ENCODE results near the gene TFF3.
"Not testable (repeated sequence)": the region's sequence is repeated elsewhere in the genome, so short reads cannot be mapped to it uniquely, and the experiment has no call there.

Gene TFF3

GRCh38 chr21:42303443-42303842 lies 11.8 kb downstream of the TFF3 start:
- no peak for DNase-seq

GRCh38 chr21:42302794-42303193 lies 12.4 kb downstream of the TFF3 start:
- no peak for DNase-seq

- no peak for DNase-seq
These were observed 13.0 kb downstream of the TFF3 start for GRCh38 chr21:42302076-42302650.

- no peak for DNase-seq
These were observed 13.7 kb downstream of the TFF3 start for GRCh38 chr21:42301371-42302075.

GRCh38 chr21:42300956-42301355 lies 14.3 kb downstream of the TFF3 start:
- DNase-seq: no peak

- no peak for DNase-seq
These were observed 15.1 kb downstream of the TFF3 start for GRCh38 chr21:42300045-42300583.

- no peak for DNase-seq
These were observed 15.7 kb downstream of the TFF3 start for GRCh38 chr21:42299324-42300044.

- DNase-seq: no peak
These were observed 16.6 kb downstream of the TFF3 start for GRCh38 chr21:42298657-42299056.

- DNase-seq: no peak
These were observed 17.0 kb downstream of the TFF3 start for GRCh38 chr21:42298237-42298636.

GRCh38 chr21:42297377-42297776 lies 17.8 kb downstream of the TFF3 start:
- DNase-seq: no peak

- DNase-seq: no peak
These were observed 18.7 kb downstream of the TFF3 start for GRCh38 chr21:42296501-42296900.

GRCh38 chr21:42295845-42296244 lies 19.4 kb downstream of the TFF3 start:
- no peak for DNase-seq

GRCh38 chr21:42294273-42294880 lies 20.8 kb downstream of the TFF3 start:
- no peak for DNase-seq

- DNase-seq: no peak
These were observed 21.4 kb downstream of the TFF3 start for GRCh38 chr21:42293649-42294272.

- not testable (repeated sequence) for DNase-seq
These were observed 22.6 kb downstream of the TFF3 start for GRCh38 chr21:42292563-42293142.

GRCh38 chr21:42291751-42292562 lies 23.3 kb downstream of the TFF3 start:
- DNase-seq: no peak

- no peak for DNase-seq
These were observed 24.0 kb downstream of the TFF3 start for GRCh38 chr21:42291003-42291750.

GRCh38 chr21:42290505-42290904 lies 24.7 kb downstream of the TFF3 start:
- DNase-seq: no peak

- no peak for DNase-seq
These were observed 25.3 kb downstream of the TFF3 start for GRCh38 chr21:42289926-42290325.

GRCh38 chr21:42288962-42289361 lies 26.2 kb downstream of the TFF3 start:
- DNase-seq: no peak
